ENCODE measurements around the gene KCND3. TPM values are rescaled to one million over a fixed set of nuclear protein-coding genes. Genes with fewer than 3 reads are reported as not detected.

Gene KCND3
- total RNA-seq, 1 donor from 2014 or later, result 0.15 TPM

- Mint-ChIP-seq H3K27ac (ENCODE audit: unreplicated experiment) (no peak overlapping the region), H3K4me1 (ENCODE audit: unreplicated experiment) (peaks cover 5% of the 10 kb centered on the region), H3K36me3 (ENCODE audit: low read depth, unreplicated experiment) (no peaks in the 10 kb centered on the region), H3K27me3 (ENCODE audit: unreplicated experiment) (no peaks in the 10 kb centered on the region), H3K4me3 (ENCODE audit: unreplicated experiment) (no peak overlapping the region), H3K9me3 (ENCODE audit: unreplicated experiment) (no peaks in the 10 kb centered on the region)
- DNase-seq (ENCODE audit: low spot score), result no peak
- TF ChIP-seq CTCF (IDR thresholded peaks at IDR 0.05; ENCODE audit: unreplicated experiment), result no peak
Measured at GRCh38 chr1:111835514-111835913, 154.0 kb downstream of the KCND3 start.

DNA sequence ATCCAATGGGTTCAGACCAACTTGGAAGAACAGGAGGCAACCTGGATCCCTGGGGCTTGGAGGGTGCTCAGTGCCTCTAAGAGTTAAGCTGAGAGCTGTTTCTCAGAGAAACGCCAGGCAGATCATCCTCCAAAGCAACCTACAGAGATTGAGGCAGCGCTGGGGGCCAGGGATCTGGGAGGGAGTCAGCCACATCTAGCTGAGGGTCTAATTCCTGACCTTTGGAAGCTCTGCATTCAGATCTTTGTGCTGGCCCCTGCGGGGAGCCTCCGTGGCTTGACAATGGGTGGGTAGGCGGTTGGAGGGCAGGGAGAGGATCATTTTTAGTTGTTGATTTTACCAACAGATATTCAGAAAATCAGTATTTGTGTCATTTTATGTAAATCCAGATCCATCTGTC lies 154.5 kb downstream of the KCND3 start:
- no peak for DNase-seq (ENCODE audit: low spot score)
- H3K9me3 Mint-ChIP-seq (ENCODE audit: unreplicated experiment), result no peaks in the 10 kb centered on the region
- no peaks in the 10 kb centered on the region for H3K27me3 Mint-ChIP-seq (ENCODE audit: unreplicated experiment)
- no peak overlapping the region for H3K27ac Mint-ChIP-seq (ENCODE audit: unreplicated experiment)
- H3K4me1 Mint-ChIP-seq (ENCODE audit: unreplicated experiment), result peaks cover 5% of the 10 kb centered on the region
- no peak for TF ChIP-seq CTCF (IDR thresholded peaks at IDR 0.05; ENCODE audit: unreplicated experiment)
- H3K4me3 Mint-ChIP-seq (ENCODE audit: unreplicated experiment), result no peak overlapping the region
- H3K36me3 Mint-ChIP-seq (ENCODE audit: low read depth, unreplicated experiment), result no peaks in the 10 kb centered on the region

GRCh38 chr1:111833334-111833733 lies 156.1 kb downstream of the KCND3 start:
- Mint-ChIP-seq H3K27ac (ENCODE audit: unreplicated experiment) (no peak overlapping the region), H3K36me3 (ENCODE audit: low read depth, unreplicated experiment) (no peaks in the 10 kb centered on the region), H3K27me3 (ENCODE audit: unreplicated experiment) (peaks cover 3% of the 10 kb centered on the region), H3K4me1 (ENCODE audit: unreplicated experiment) (peaks cover 5% of the 10 kb centered on the region), H3K9me3 (ENCODE audit: unreplicated experiment) (no peaks in the 10 kb centered on the region), H3K4me3 (ENCODE audit: unreplicated experiment) (no peak overlapping the region)
- peak; percentile 16 for TF ChIP-seq CTCF (IDR thresholded peaks at IDR 0.05; ENCODE audit: unreplicated experiment)
- peak; percentile 24 for DNase-seq (ENCODE audit: low spot score)

DNA sequence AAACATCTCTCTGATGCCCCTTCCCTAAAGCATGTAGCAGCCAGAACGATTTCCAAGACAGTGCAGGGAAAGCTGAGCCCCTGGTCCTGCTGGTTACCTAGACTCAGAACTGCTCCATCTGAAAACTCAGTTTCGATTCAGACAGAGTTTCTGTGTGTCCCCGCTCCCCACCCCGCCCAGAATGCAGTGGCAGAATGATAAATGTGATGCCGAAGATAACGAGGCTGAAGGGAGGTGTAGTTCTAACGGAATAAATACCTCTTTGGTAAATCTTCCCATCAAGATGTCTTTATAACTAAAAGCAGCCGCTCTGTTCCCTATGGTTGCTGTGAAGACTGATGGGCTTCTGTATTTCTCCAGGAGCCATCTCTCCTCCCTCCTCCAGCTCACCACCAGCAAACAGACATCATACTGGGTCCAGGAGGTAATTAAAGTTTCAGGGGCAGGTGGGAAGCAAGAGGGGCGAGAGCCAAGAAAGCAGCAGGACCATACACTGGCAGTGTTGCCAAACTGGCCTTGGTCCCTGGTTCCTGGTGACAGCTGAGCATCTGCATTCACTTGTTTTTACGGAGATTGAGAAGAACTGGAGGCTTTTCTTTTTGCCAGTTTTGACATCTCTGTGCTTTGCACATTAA lies 156.8 kb downstream of the KCND3 start:
- no peaks in the 10 kb centered on the region for H3K36me3 Mint-ChIP-seq (ENCODE audit: low read depth, unreplicated experiment)
- TF ChIP-seq CTCF (IDR thresholded peaks at IDR 0.05; ENCODE audit: unreplicated experiment), result no peak
- no peak overlapping the region for H3K4me3 Mint-ChIP-seq (ENCODE audit: unreplicated experiment)
- H3K9me3 Mint-ChIP-seq (ENCODE audit: unreplicated experiment), result no peaks in the 10 kb centered on the region
- peaks cover 5% of the 10 kb centered on the region for H3K4me1 Mint-ChIP-seq (ENCODE audit: unreplicated experiment)
- H3K27ac Mint-ChIP-seq (ENCODE audit: unreplicated experiment), result no peak overlapping the region
- no peak for DNase-seq (ENCODE audit: low spot score)
- H3K27me3 Mint-ChIP-seq (ENCODE audit: unreplicated experiment), result peaks cover 3% of the 10 kb centered on the region

DNA sequence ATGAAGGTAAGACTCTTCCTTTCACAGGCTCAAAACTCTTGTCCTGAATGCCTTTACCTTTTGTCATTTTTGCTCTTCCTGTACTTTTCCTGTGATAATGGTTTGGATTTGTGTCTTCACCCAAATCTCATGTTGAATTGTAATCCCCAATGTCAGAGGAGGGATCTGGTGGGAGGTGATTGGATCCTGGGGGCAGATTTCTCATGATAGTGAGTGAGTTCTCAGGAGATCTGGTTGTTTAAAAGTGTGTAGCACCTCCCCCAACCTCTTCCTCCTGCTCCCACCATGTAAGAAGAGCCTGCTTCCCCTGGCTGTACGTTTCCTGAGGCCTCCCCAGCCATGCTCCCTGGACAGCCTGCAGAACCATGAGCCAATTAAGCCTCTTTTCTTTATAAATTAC lies 158.3 kb downstream of the KCND3 start:
- no peaks in the 10 kb centered on the region for H3K9me3 Mint-ChIP-seq (ENCODE audit: unreplicated experiment)
- no peak overlapping the region for H3K4me3 Mint-ChIP-seq (ENCODE audit: unreplicated experiment)
- no peak for TF ChIP-seq CTCF (IDR thresholded peaks at IDR 0.05; ENCODE audit: unreplicated experiment)

More for the DNA sequence above, 158.3 kb downstream of the KCND3 start:
- peaks cover 3% of the 10 kb centered on the region for H3K27me3 Mint-ChIP-seq (ENCODE audit: unreplicated experiment)
- peaks cover 5% of the 10 kb centered on the region for H3K4me1 Mint-ChIP-seq (ENCODE audit: unreplicated experiment)
- H3K27ac Mint-ChIP-seq (ENCODE audit: unreplicated experiment), result no peak overlapping the region
- no peak for DNase-seq (ENCODE audit: low spot score)
- H3K36me3 Mint-ChIP-seq (ENCODE audit: low read depth, unreplicated experiment), result no peaks in the 10 kb centered on the region
